Activated B cell treated with CpG ODN at 0.5 μM for 24 hours (primary cell): Measurements from ENCODE around the gene FAM240A. TPM values are rescaled to one million over a fixed set of nuclear protein-coding genes. Genes with fewer than 3 reads are reported as not detected.

Source experiments
- ATAC-seq: fragments of 200-7000 bp; cut with Tn5 transposase; one replicate; pipeline ENCODE4 v1.10.0; 2021; ENCODE audit warnings: low read depth, mild to moderate bottlenecking, moderate library complexity
- CTCF ChIA-PET: fragments of 350-600 bp; sonication (Branson Sonifier 250); formaldehyde crosslinking; loops from one replicate; lab custom pipeline; 2021; ENCODE audit warnings: antibody characterized with exemption; lab: Charles Lee
- POLR2A ChIA-PET: fragments of 350-600 bp; sonication (Branson Sonifier 250); formaldehyde crosslinking; loops from one replicate; lab custom pipeline; 2021; ENCODE audit warnings: antibody characterized with exemption; lab: Charles Lee
- DNase-seq: peaks from one replicate; pipeline ENCODE4 v3.0.0; 2022
- H3K27ac Mint-ChIP-seq: one replicate; pipeline ENCODE4 v1.8.0; 2020; ENCODE audit warnings: mixed read lengths
- H3K27me3 Mint-ChIP-seq: one replicate; pipeline ENCODE4 v1.8.0; 2021; ENCODE audit warnings: mixed read lengths
- H3K36me3 Mint-ChIP-seq: one replicate; pipeline ENCODE4 v1.8.0; 2021; ENCODE audit warnings: low read depth, mixed read lengths
- H3K4me1 Mint-ChIP-seq: one replicate; pipeline ENCODE4 v1.8.0; 2021; ENCODE audit warnings: mixed read lengths
- H3K4me3 Mint-ChIP-seq: one replicate; pipeline ENCODE4 v1.8.0; 2020; ENCODE audit warnings: mild to moderate bottlenecking, mixed read lengths
- H3K9me3 Mint-ChIP-seq: one replicate; pipeline ENCODE4 v1.8.0; 2020; ENCODE audit warnings: mixed read lengths
- CTCF ChIP-seq: fragments of 200-600 bp; IDR thresholded peaks from one replicate; pipeline ENCODE4 v1.8.0; 2022; ENCODE audit warnings: antibody characterized with exemption, mild to moderate bottlenecking
- intact Hi-C: fragments of 100-400 bp; cut with micrococcal nuclease; formaldehyde crosslinking; loops from one replicate; pipeline ENCODE4 v1.15.1; 2024
- total RNA-seq: library from RNA; stranded (reverse); gene quantifications from 2 replicates; pipeline ENCODE4 v1.2.3, GENCODE V29; 2022

Gene FAM240A
- total RNA-seq, 1 donor from 2014 or later: not detected

- ChIA-PET CTCF (interaction anchor here (0.6 to 2.2 kb wide), 2 partner anchors 136 to 1329 kb away, joined by 3 to 9 read pairs; no protein-coding TSS in a partner anchor), POLR2A (no interaction called here)
- H3K27me3 Mint-ChIP-seq: peaks cover 26% of the 10 kb centered on the region
- DNase-seq: no peak
- intact Hi-C loops: no loop called here
- no peak for ATAC-seq
- H3K9me3 Mint-ChIP-seq: no peaks in the 10 kb centered on the region
- no peak for TF ChIP-seq CTCF
- no peak overlapping the region for H3K27ac Mint-ChIP-seq
- no peaks in the 10 kb centered on the region for H3K36me3 Mint-ChIP-seq
- peaks cover 11% of the 10 kb centered on the region for H3K4me1 Mint-ChIP-seq
- H3K4me3 Mint-ChIP-seq: no peak overlapping the region
Observed at GRCh38 chr3:46624975-46625490, 12.7 kb downstream of the FAM240A start.

- ATAC-seq (no peak), DNase-seq (no peak)
- intact Hi-C loops: no loop called here
- peaks cover 18% of the 10 kb centered on the region for H3K27me3 Mint-ChIP-seq
- H3K27ac Mint-ChIP-seq: no peak overlapping the region
- ChIA-PET POLR2A (no interaction called here), CTCF (interaction anchor here (2.2 to 8.1 kb wide), 2 partner anchors 137 to 138 kb away, joined by 9 to 205 read pairs; no protein-coding TSS in a partner anchor)
- H3K4me3 Mint-ChIP-seq: no peak overlapping the region
- TF ChIP-seq CTCF: no peak
- H3K9me3 Mint-ChIP-seq: no peaks in the 10 kb centered on the region
- H3K36me3 Mint-ChIP-seq: no peaks in the 10 kb centered on the region
- peaks cover 17% of the 10 kb centered on the region for H3K4me1 Mint-ChIP-seq
Observed at GRCh38 chr3:46626039-46626438, 13.7 kb downstream of the FAM240A start.

- POLR2A ChIA-PET: interaction anchor here (0.9 kb wide), 1 partner anchor 139 kb away, joined by 3 read pairs; no protein-coding TSS in a partner anchor
- ATAC-seq (no peak), DNase-seq (no peak)
- no peaks in the 10 kb centered on the region for H3K9me3 Mint-ChIP-seq
- H3K27ac Mint-ChIP-seq: no peak overlapping the region
- CTCF ChIA-PET: interaction anchor here (8.1 kb wide), 1 partner anchor 139 kb away, joined by 205 read pairs; no protein-coding TSS in a partner anchor
- no peak for TF ChIP-seq CTCF
- intact Hi-C loops: no loop called here
- no peak overlapping the region for H3K4me3 Mint-ChIP-seq
- no peaks in the 10 kb centered on the region for H3K36me3 Mint-ChIP-seq
- peaks cover 12% of the 10 kb centered on the region for H3K27me3 Mint-ChIP-seq
- H3K4me1 Mint-ChIP-seq: peaks cover 17% of the 10 kb centered on the region
Observed at GRCh38 chr3:46627078-46627477, 14.8 kb downstream of the FAM240A start.

- Mint-ChIP-seq H3K27ac (peak overlapping the region; percentile 56), H3K4me3 (no peak overlapping the region), H3K4me1 (peaks cover 17% of the 10 kb centered on the region), H3K36me3 (no peaks in the 10 kb centered on the region), H3K27me3 (peaks cover 3% of the 10 kb centered on the region), H3K9me3 (no peaks in the 10 kb centered on the region)
- intact Hi-C loops: no loop called here
- TF ChIP-seq CTCF: no peak
- POLR2A ChIA-PET: interaction anchor here (0.6 to 1.6 kb wide), 4 partner anchors 13 to 1929 kb away, joined by 8 to 15 read pairs (median 11); no protein-coding TSS in a partner anchor
- ATAC-seq (no peak), DNase-seq (no peak)
- CTCF ChIA-PET: interaction anchor here (1.2 to 8.1 kb wide), 8 partner anchors 9 to 141 kb away, joined by 3 to 205 read pairs (median 9); no protein-coding TSS in a partner anchor
Observed at GRCh38 chr3:46628901-46629369, 16.6 kb downstream of the FAM240A start.
